SU-DHL-6 (cell line): ENCODE measurements around the gene HDAC2.

Experiments
- H2AFZ ChIP-seq: fragments of 200-600 bp; sonication (generic); 2 replicates; pipeline ENCODE4 v1.6.1; 2014; ENCODE audit warnings: low read depth, mild to moderate bottlenecking, moderate library complexity, mixed read lengths, antibody characterized with exemption, low read length; ENCODE audit not compliant: severe bottlenecking
- H3F3A ChIP-seq: fragments of 200-600 bp; shearing (Covaris generic); 2 replicates; pipeline ENCODE4 v1.6.0; 2016; ENCODE audit warnings: antibody characterized with exemption, mild to moderate bottlenecking; ENCODE audit not compliant: insufficient read depth
- H3K27ac ChIP-seq: fragments of 200-600 bp; sonication (generic); 2 replicates; pipeline ENCODE4 v1.5.1; 2016; ENCODE audit warnings: low read depth, mild to moderate bottlenecking, low read length, moderate library complexity, mixed read lengths
- H3K27me3 ChIP-seq: fragments of 200-600 bp; sonication (generic), shearing (Covaris generic); 2 replicates; pipeline ENCODE4 v1.6.0; 2014; ENCODE audit warnings: mild to moderate bottlenecking, low read length
- H3K36me3 ChIP-seq: fragments of 200-600 bp; sonication (generic); 2 replicates; pipeline ENCODE4 v1.6.1; 2014; ENCODE audit warnings: mild to moderate bottlenecking, low read length, mixed read lengths
- H3K4me2 ChIP-seq: fragments of 300-600, 200-600 bp; shearing (Covaris generic), sonication (generic); 2 replicates; pipeline ENCODE4 v1.6.0; 2014; ENCODE audit warnings: low read length, low read depth, mild to moderate bottlenecking; ENCODE audit not compliant: poor library complexity, severe bottlenecking
- H3K4me3 ChIP-seq: fragments of 200-600 bp; sonication (generic); 2 replicates; pipeline ENCODE4 v1.5.1; 2014; ENCODE audit warnings: antibody characterized with exemption, low read length, mild to moderate bottlenecking, mixed read lengths; ENCODE audit not compliant: insufficient read depth, poor library complexity, severe bottlenecking
- H3K79me2 ChIP-seq: fragments of 200-600 bp; sonication (generic); 2 replicates; pipeline ENCODE4 v1.6.1; 2014; ENCODE audit warnings: mild to moderate bottlenecking, low read length, moderate library complexity; ENCODE audit not compliant: insufficient read depth
- H3K9ac ChIP-seq: fragments of 200-600 bp; sonication (generic); 2 replicates; pipeline ENCODE4 v1.7.0; 2014; ENCODE audit warnings: mild to moderate bottlenecking, low read length
- H3K9me2 ChIP-seq: fragments of 200-600 bp; sonication (generic); replicated peaks from 2 replicates; pipeline ENCODE4 v1.6.1; 2014; ENCODE audit warnings: low read length; ENCODE audit not compliant: insufficient read depth
- H3K9me3 ChIP-seq: fragments of 200-600 bp; sonication (generic); 2 replicates; pipeline ENCODE4 v1.6.1; 2014; ENCODE audit warnings: low read length, mixed read lengths; ENCODE audit not compliant: insufficient read depth
- H4K20me1 ChIP-seq: fragments of 200-600 bp; sonication (generic); 2 replicates; pipeline ENCODE4 v1.6.1; 2014; ENCODE audit warnings: low read depth, mild to moderate bottlenecking, antibody characterized with exemption, low read length, moderate library complexity, mixed read lengths
- CTCF ChIP-seq: fragments of 200-600 bp; sonication (generic); IDR thresholded peaks from one replicate; pipeline ENCODE4 v1.5.1; 2017; ENCODE audit warnings: antibody characterized with exemption, mild to moderate bottlenecking, low read length, moderate library complexity; ENCODE audit not compliant: insufficient read depth, poor library complexity, severe bottlenecking
- EZH2phosphoT487 ChIP-seq: fragments of 200-600 bp; sonication (generic), shearing (Covaris generic); conservative IDR thresholded peaks from 2 replicates; pipeline ENCODE4 v1.6.1; 2018; ENCODE audit warnings: mild to moderate bottlenecking, antibody characterized with exemption, low read length, moderate library complexity, mixed read lengths

Gene HDAC2

DNA sequence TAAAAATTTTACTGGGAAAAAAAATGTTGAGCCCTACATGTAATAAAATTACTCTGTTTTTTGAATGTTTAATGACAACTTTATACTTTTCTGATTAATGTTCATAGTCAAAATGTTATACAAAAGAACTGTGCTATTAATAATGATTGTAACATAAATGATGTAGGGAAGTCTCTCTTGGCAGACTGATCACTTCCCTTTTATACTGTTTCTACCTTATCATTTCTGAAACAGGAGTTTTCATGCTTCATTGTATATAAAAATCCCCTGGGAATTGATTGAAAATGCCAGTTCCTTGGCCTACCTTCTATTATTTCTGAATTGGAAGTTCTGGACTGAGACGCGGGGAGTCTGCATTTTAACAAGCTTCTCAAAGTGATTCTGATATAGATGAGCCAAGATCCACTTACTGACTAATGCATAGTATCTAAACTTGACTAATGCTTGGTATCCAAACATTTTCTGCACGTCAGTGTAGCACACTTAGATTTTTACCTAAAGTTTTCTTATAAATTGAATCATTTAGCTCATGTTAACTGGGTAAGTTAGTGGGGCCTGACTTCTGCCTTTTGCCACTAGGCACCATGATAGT, 7.2 kb upstream of the HDAC2 start:
- TF ChIP-seq EZH2phosphoT487 (no peak), CTCF (no peak)
- no peak overlapping the region for H3K9ac ChIP-seq
- H3K27ac ChIP-seq, result no peak overlapping the region
- H3K9me2 ChIP-seq, result no peaks in the 10 kb centered on the region
- H3K4me3 ChIP-seq, result no peak overlapping the region
- no peaks in the 10 kb centered on the region for H3K27me3 ChIP-seq
- no peaks in the 10 kb centered on the region for H3K36me3 ChIP-seq
- no peaks in the 10 kb centered on the region for H3F3A ChIP-seq
- no peaks in the 10 kb centered on the region for H3K9me3 ChIP-seq
- H3K79me2 ChIP-seq, result no peaks in the 10 kb centered on the region
- H4K20me1 ChIP-seq, result no peaks in the 10 kb centered on the region
- H3K4me2 ChIP-seq, result no peak overlapping the region
- no peak overlapping the region for H2AFZ ChIP-seq

GRCh38 chr6:113976806-113977205, 5.9 kb upstream of the HDAC2 start:
- Histone ChIP-seq H3K36me3 (no peaks in the 10 kb centered on the region), H3K79me2 (no peaks in the 10 kb centered on the region), H2AFZ (no peak overlapping the region), H3K4me3 (no peak overlapping the region), H3K27me3 (no peaks in the 10 kb centered on the region), H3F3A (no peaks in the 10 kb centered on the region), H3K9me3 (no peaks in the 10 kb centered on the region), H4K20me1 (no peaks in the 10 kb centered on the region), H3K9ac (no peak overlapping the region), H3K4me2 (no peak overlapping the region), H3K27ac (no peak overlapping the region), H3K9me2 (no peaks in the 10 kb centered on the region)
- no peak for TF ChIP-seq CTCF
- TF ChIP-seq EZH2phosphoT487, result no peak

- Histone ChIP-seq H3K79me2 (peaks cover 43% of the 10 kb centered on the region), H3K27me3 (no peaks in the 10 kb centered on the region), H3K9ac (no peak overlapping the region; the same call in 1 of the 2 replicates)
Observed at GRCh38 chr6:113971741-113972140, 793 bp upstream of the HDAC2 start.

More at GRCh38 chr6:113971741-113972140, 793 bp upstream of the HDAC2 start:
- Histone ChIP-seq H3K9me3 (no peaks in the 10 kb centered on the region), H4K20me1 (peaks cover 24% of the 10 kb centered on the region), H2AFZ (peak overlapping the region; percentile 99), H3K4me2 (peak overlapping the region; percentile 81), H3K9me2 (no peaks in the 10 kb centered on the region), H3K36me3 (no peaks in the 10 kb centered on the region), H3F3A (no peaks in the 10 kb centered on the region), H3K27ac (no peak overlapping the region; the same call in 1 of the 2 replicates), H3K4me3 (peak overlapping the region; percentile 96)
- TF ChIP-seq CTCF, result no peak
- no peak for TF ChIP-seq EZH2phosphoT487
